Neural crest cell (in vitro differentiated cells): ENCODE data around the gene CDKAL1. TPM values are rescaled to one million over a fixed set of nuclear protein-coding genes. Genes with fewer than 3 reads are reported as not detected.

Experiments
- DNase-seq: peaks from one replicate; pipeline ENCODE4 v3.0.0; 2021; ENCODE audit warnings: low read depth, mixed read lengths, low spot score
- H3K27ac Mint-ChIP-seq: one replicate; pipeline ENCODE4 v1.8.0; 2021; ENCODE audit warnings: mild to moderate bottlenecking, mixed read lengths; ENCODE audit not compliant: unreplicated experiment
- H3K27me3 Mint-ChIP-seq: 2 replicates; pipeline ENCODE4 v1.8.0; 2021; ENCODE audit warnings: low read depth, mild to moderate bottlenecking, mixed read lengths
- H3K36me3 Mint-ChIP-seq: 2 replicates; pipeline ENCODE4 v1.8.0; 2021; ENCODE audit warnings: low read depth, mild to moderate bottlenecking, mixed read lengths
- H3K4me1 Mint-ChIP-seq: 2 replicates; pipeline ENCODE4 v1.8.0; 2021; ENCODE audit warnings: mixed read lengths
- H3K4me3 Mint-ChIP-seq: one replicate; pipeline ENCODE4 v1.8.0; 2021; ENCODE audit warnings: mild to moderate bottlenecking, mixed read lengths
- H3K9me3 Mint-ChIP-seq: 2 replicates; pipeline ENCODE4 v1.8.0; 2021; ENCODE audit warnings: mixed read lengths
- CTCF ChIP-seq: fragments of 200-600 bp; sonication (generic); conservative IDR thresholded peaks from 2 replicates; pipeline ENCODE4 v1.5.0; 2021; ENCODE audit warnings: antibody characterized with exemption, mild to moderate bottlenecking
- total RNA-seq: library from RNA; stranded (reverse); gene quantifications from 2 replicates; pipeline ENCODE4 v1.2.1, GENCODE V29; 2021

CDKAL1 gene
- total RNA-seq, 1 donor from 2014 or later, result 25.4 TPM

- TF ChIP-seq CTCF, result no peak
- Mint-ChIP-seq H3K36me3 (peaks cover 3% of the 10 kb centered on the region), H3K4me1 (peaks cover 19% of the 10 kb centered on the region), H3K4me3 (no peak overlapping the region), H3K9me3 (peaks cover 2% of the 10 kb centered on the region), H3K27me3 (no peaks in the 10 kb centered on the region), H3K27ac (no peak overlapping the region)
- DNase-seq, result no peak
Observed at GRCh38 chr6:20678831-20679352, 144.6 kb downstream of the CDKAL1 start.

GRCh38 chr6:20680697-20681165 is 146.5 kb downstream of the CDKAL1 start:
- H3K27me3 Mint-ChIP-seq, result no peaks in the 10 kb centered on the region
- peaks cover 8% of the 10 kb centered on the region for H3K36me3 Mint-ChIP-seq
- H3K4me1 Mint-ChIP-seq, result peaks cover 24% of the 10 kb centered on the region
- TF ChIP-seq CTCF, result no peak
- H3K4me3 Mint-ChIP-seq, result no peak overlapping the region
- peaks cover 10% of the 10 kb centered on the region for H3K9me3 Mint-ChIP-seq
- H3K27ac Mint-ChIP-seq, result no peak overlapping the region
- DNase-seq, result no peak

- H3K4me3 Mint-ChIP-seq, result no peak overlapping the region
- peaks cover 10% of the 10 kb centered on the region for H3K9me3 Mint-ChIP-seq
- H3K4me1 Mint-ChIP-seq, result peaks cover 27% of the 10 kb centered on the region
- no peak for DNase-seq
- no peaks in the 10 kb centered on the region for H3K27me3 Mint-ChIP-seq
- no peak overlapping the region for H3K27ac Mint-ChIP-seq
- TF ChIP-seq CTCF, result no peak
- H3K36me3 Mint-ChIP-seq, result peaks cover 11% of the 10 kb centered on the region
Observed at GRCh38 chr6:20681243-20681684, 147.0 kb downstream of the CDKAL1 start.

- Mint-ChIP-seq H3K4me3 (no peak overlapping the region), H3K9me3 (peaks cover 8% of the 10 kb centered on the region), H3K27me3 (no peaks in the 10 kb centered on the region), H3K4me1 (peaks cover 27% of the 10 kb centered on the region), H3K27ac (no peak overlapping the region), H3K36me3 (peaks cover 7% of the 10 kb centered on the region)
- no peak for DNase-seq
- no peak for TF ChIP-seq CTCF
Observed at GRCh38 chr6:20684474-20684873, 150.2 kb downstream of the CDKAL1 start.

- H3K36me3 Mint-ChIP-seq, result peaks cover 7% of the 10 kb centered on the region
- peaks cover 8% of the 10 kb centered on the region for H3K9me3 Mint-ChIP-seq
- H3K27ac Mint-ChIP-seq, result no peak overlapping the region
- H3K27me3 Mint-ChIP-seq, result no peaks in the 10 kb centered on the region
- peaks cover 21% of the 10 kb centered on the region for H3K4me1 Mint-ChIP-seq
- no peak for DNase-seq
- H3K4me3 Mint-ChIP-seq, result no peak overlapping the region
- no peak for TF ChIP-seq CTCF
Observed at GRCh38 chr6:20686142-20686541, 151.9 kb downstream of the CDKAL1 start.
